Trophoblast cell (in vitro differentiated cells and primary cell): ENCODE data around the gene OPA1.

Source experiments
- DNase-seq, 2 donors: peaks; one replicate each; pipeline ENCODE4 v3.0.0-alpha.2; 2016
- H2AFZ ChIP-seq: 2 replicates; pipeline ENCODE4 v1.6.1; 2013; ENCODE audit warnings: low read length, moderate library complexity, mild to moderate bottlenecking; ENCODE audit not compliant: insufficient read depth, poor library complexity
- H2AK5ac ChIP-seq: 2 replicates; pipeline ENCODE4 v1.6.1; 2013; ENCODE audit warnings: mild to moderate bottlenecking, low read length
- H2BK120ac ChIP-seq: 2 replicates; pipeline ENCODE4 v1.6.1; 2013; ENCODE audit warnings: low read length, mild to moderate bottlenecking, moderate library complexity; ENCODE audit not compliant: insufficient read depth, poor library complexity
- H2BK12ac ChIP-seq: 2 replicates; pipeline ENCODE4 v1.6.1; 2013; ENCODE audit warnings: mild to moderate bottlenecking, low read length, moderate library complexity
- H2BK5ac ChIP-seq: 2 replicates; pipeline ENCODE4 v1.6.1; 2013; ENCODE audit warnings: low read length, low read depth, moderate library complexity, mild to moderate bottlenecking; ENCODE audit not compliant: poor library complexity
- H3K14ac ChIP-seq: 2 replicates; pipeline ENCODE4 v1.6.1; 2013; ENCODE audit warnings: mild to moderate bottlenecking, low read length
- H3K18ac ChIP-seq: 2 replicates; pipeline ENCODE4 v1.6.1; 2013; ENCODE audit warnings: mild to moderate bottlenecking, low read length
- H3K23ac ChIP-seq: 2 replicates; pipeline ENCODE4 v1.6.1; 2013; ENCODE audit warnings: low read length
- H3K27ac ChIP-seq: 2 replicates; pipeline ENCODE4 v1.5.1; 2013; ENCODE audit warnings: low read depth, mild to moderate bottlenecking, inconsistent platforms, low read length, moderate library complexity
- H3K27me3 ChIP-seq: 2 replicates; pipeline ENCODE4 v1.6.1; 2013; ENCODE audit warnings: inconsistent platforms, mild to moderate bottlenecking, low read length, moderate library complexity; ENCODE audit not compliant: insufficient read depth
- H3K36me3 ChIP-seq, 2 experiments: 1 replicate in 1 of 2; 2 replicates in 1 of 2; pipeline ENCODE4 v1.6.1; 2013; ENCODE audit warnings: low read length in 2 of 2, mild to moderate bottlenecking in 2 of 2, moderate library complexity in 1 of 2; ENCODE audit not compliant: insufficient read depth in 2 of 2, control insufficient read depth in 1 of 2
- H3K4ac ChIP-seq: 2 replicates; pipeline ENCODE4 v1.6.1; 2013; ENCODE audit warnings: low read depth, mild to moderate bottlenecking, low read length, moderate library complexity
- H3K4me1 ChIP-seq, 2 experiments: 1 replicate in 1 of 2; 2 replicates in 1 of 2; pipeline ENCODE4 v1.6.1; 2013; ENCODE audit warnings: low read length in 2 of 2, mild to moderate bottlenecking in 2 of 2, moderate library complexity in 1 of 2; ENCODE audit not compliant: insufficient read depth in 2 of 2, control insufficient read depth in 1 of 2
- H3K4me2 ChIP-seq: 2 replicates; pipeline ENCODE4 v1.6.1; 2013; ENCODE audit warnings: inconsistent platforms, mild to moderate bottlenecking, low read length, moderate library complexity
- H3K4me3 ChIP-seq: 2 replicates; pipeline ENCODE4 v1.5.1; 2013; ENCODE audit warnings: mild to moderate bottlenecking, low read depth, low read length, inconsistent platforms
- H3K79me1 ChIP-seq: one replicate; pipeline ENCODE4 v1.6.1; 2013; ENCODE audit warnings: low read length
- H3K79me2 ChIP-seq: 2 replicates; pipeline ENCODE4 v1.6.1; 2013; ENCODE audit warnings: low read length, mild to moderate bottlenecking; ENCODE audit not compliant: control insufficient read depth, insufficient read depth, poor library complexity
- H3K9ac ChIP-seq: 2 replicates; pipeline ENCODE4 v1.6.1; 2013; ENCODE audit warnings: mild to moderate bottlenecking, low read length
- H3K9me3 ChIP-seq: 2 replicates; pipeline ENCODE4 v1.6.1; 2013; ENCODE audit warnings: low read depth, mild to moderate bottlenecking, control low read depth, inconsistent platforms, low read length; ENCODE audit not compliant: insufficient read depth
- H4K12ac ChIP-seq: 2 replicates; pipeline ENCODE4 v1.6.1; 2013; ENCODE audit warnings: low read depth, mild to moderate bottlenecking, low read length, moderate library complexity
- H4K8ac ChIP-seq: 2 replicates; pipeline ENCODE4 v1.6.1; 2013; ENCODE audit warnings: low read depth, mild to moderate bottlenecking, low read length, moderate library complexity
- H4K91ac ChIP-seq: one replicate; pipeline ENCODE4 v1.6.1; 2013; ENCODE audit warnings: low read depth, mild to moderate bottlenecking, low read length, moderate library complexity
- WGBS: extraction: QIAGEN DNeasy Blood & Tissue Kit; methylation state at CpG from one replicate; pipeline ENCODE4 v1.1.7; 2013; ENCODE audit warnings: missing lambda C conversion rate; ENCODE audit not compliant: insufficient read length, insufficient coverage; ENCODE audit errors: extremely low coverage; 5-methylcytosine and 5-hydroxymethylcytosine counted together

The OPA1 gene

GRCh38 chr3:193563426-193563825 is 29.6 kb upstream of the OPA1 start:
- Histone ChIP-seq H3K4me2 (no peak overlapping the region), H3K4me3 (no peak overlapping the region), H4K12ac (no peak overlapping the region), H2BK120ac (no peak overlapping the region), H3K36me3 (no peaks in the 10 kb centered on the region), H3K27ac (no peak overlapping the region), H3K4me1 (no peaks in the 10 kb centered on the region), H3K18ac (no peak overlapping the region), H2AFZ (no peak overlapping the region), H4K8ac (no peak overlapping the region), H2BK5ac (no peak overlapping the region), H3K9ac (no peak overlapping the region), H3K4ac (no peak overlapping the region), H2AK5ac (no peak overlapping the region), H2BK12ac (no peak overlapping the region), H3K14ac (no peak overlapping the region), H4K91ac (no peak overlapping the region), H3K79me2 (no peaks in the 10 kb centered on the region), H3K9me3 (no peaks in the 10 kb centered on the region), H3K79me1 (no peaks in the 10 kb centered on the region), H3K27me3 (no peaks in the 10 kb centered on the region), H3K23ac (no peak overlapping the region)
- WGBS: no CpG with 5 or more reads among the region's 3 CpGs
- DNase-seq: no peak

- H3K14ac ChIP-seq: no peak overlapping the region
- no CpG with 5 or more reads among the region's 1 CpG for WGBS
- no peak overlapping the region for H3K27ac ChIP-seq
- no peak overlapping the region for H2BK5ac ChIP-seq
- no peak overlapping the region for H3K4ac ChIP-seq
- H4K91ac ChIP-seq: no peak overlapping the region
- no peak overlapping the region for H2AFZ ChIP-seq
- H3K4me3 ChIP-seq: no peak overlapping the region
- H2AK5ac ChIP-seq: no peak overlapping the region
- peak; percentile 9 to 53 for DNase-seq
- no peak overlapping the region for H3K4me2 ChIP-seq
- no peak overlapping the region for H4K8ac ChIP-seq
- H3K9ac ChIP-seq: no peak overlapping the region
- no peaks in the 10 kb centered on the region for H3K4me1 ChIP-seq
- no peak overlapping the region for H2BK120ac ChIP-seq
- no peaks in the 10 kb centered on the region for H3K27me3 ChIP-seq
- H3K79me2 ChIP-seq: no peaks in the 10 kb centered on the region
- H3K18ac ChIP-seq: no peak overlapping the region
- H3K36me3 ChIP-seq: no peaks in the 10 kb centered on the region
- no peaks in the 10 kb centered on the region for H3K79me1 ChIP-seq
- H4K12ac ChIP-seq: no peak overlapping the region
- no peak overlapping the region for H3K23ac ChIP-seq
- H3K9me3 ChIP-seq: no peaks in the 10 kb centered on the region
- H2BK12ac ChIP-seq: no peak overlapping the region
These were observed 29.0 kb upstream of the OPA1 start for GRCh38 chr3:193564012-193564411.

- H2BK5ac ChIP-seq: no peak overlapping the region
- no peaks in the 10 kb centered on the region for H3K79me1 ChIP-seq
- no peak overlapping the region for H3K9ac ChIP-seq
- H3K18ac ChIP-seq: no peak overlapping the region
- no peak overlapping the region for H3K4me2 ChIP-seq
- no peak overlapping the region for H4K91ac ChIP-seq
- H3K9me3 ChIP-seq: no peaks in the 10 kb centered on the region
- no peaks in the 10 kb centered on the region for H3K36me3 ChIP-seq
- H3K79me2 ChIP-seq: no peaks in the 10 kb centered on the region
- H3K4me1 ChIP-seq: no peaks in the 10 kb centered on the region
- no CpG with 5 or more reads among the region's 2 CpGs for WGBS
- H2AK5ac ChIP-seq: no peak overlapping the region
- no peak overlapping the region for H4K12ac ChIP-seq
- no peaks in the 10 kb centered on the region for H3K27me3 ChIP-seq
- DNase-seq: no peak
- H3K27ac ChIP-seq: no peak overlapping the region
- no peak overlapping the region for H2BK120ac ChIP-seq
- no peak overlapping the region for H3K23ac ChIP-seq
- H4K8ac ChIP-seq: no peak overlapping the region
- H3K4ac ChIP-seq: no peak overlapping the region
- no peak overlapping the region for H2AFZ ChIP-seq
- no peak overlapping the region for H2BK12ac ChIP-seq
- H3K14ac ChIP-seq: no peak overlapping the region
- H3K4me3 ChIP-seq: no peak overlapping the region
These were observed 23.9 kb upstream of the OPA1 start for GRCh38 chr3:193569119-193569518.

- Histone ChIP-seq H2BK12ac (no peak overlapping the region), H3K14ac (no peak overlapping the region), H2AFZ (no peak overlapping the region), H2AK5ac (no peak overlapping the region), H4K91ac (no peak overlapping the region), H3K4me3 (no peak overlapping the region), H3K27me3 (no peaks in the 10 kb centered on the region), H3K18ac (no peak overlapping the region), H3K23ac (no peak overlapping the region), H3K4me1 (no peaks in the 10 kb centered on the region), H3K79me2 (no peaks in the 10 kb centered on the region), H3K4ac (no peak overlapping the region), H4K12ac (no peak overlapping the region), H3K9ac (no peak overlapping the region), H3K4me2 (no peak overlapping the region), H3K36me3 (no peaks in the 10 kb centered on the region), H3K9me3 (no peaks in the 10 kb centered on the region), H3K27ac (no peak overlapping the region), H2BK120ac (no peak overlapping the region), H2BK5ac (no peak overlapping the region), H3K79me1 (no peaks in the 10 kb centered on the region), H4K8ac (no peak overlapping the region)
- peak; percentile 40 to 80 for DNase-seq
- no CpG with 5 or more reads among the region's 10 CpGs for WGBS
These were observed 20.5 kb upstream of the OPA1 start for GRCh38 chr3:193572426-193572908.
